SHP77 treated with DMSO at 0.1 percent for 48 hours (cell line): ENCODE data around the gene DLGAP4.

Experiments used
- DNase-seq: peaks from one replicate; lab custom pipeline; 2025; lab: John Stamatoyannopoulos, UW

The DLGAP4 gene

DNA sequence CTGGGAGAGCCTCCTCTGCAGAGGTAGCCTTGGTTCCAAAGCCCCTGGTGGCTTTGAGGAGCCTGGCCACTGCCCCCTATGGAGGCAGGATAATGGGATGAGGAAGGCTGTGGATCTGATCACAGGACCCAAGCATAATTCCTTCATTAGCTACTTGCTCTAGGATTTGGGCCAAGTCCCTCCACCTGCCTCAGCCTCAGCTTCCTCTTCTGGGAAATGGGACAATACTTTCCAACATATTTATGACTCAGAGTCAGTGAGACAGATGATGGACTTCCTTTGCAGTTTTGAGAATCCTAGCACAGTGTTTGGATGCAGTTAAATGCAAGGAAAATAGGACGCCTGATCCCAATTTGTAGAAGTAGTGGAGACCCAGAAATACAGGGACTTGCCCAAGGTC, 171.3 kb downstream of the DLGAP4 start:
- no peak for DNase-seq

DNA sequence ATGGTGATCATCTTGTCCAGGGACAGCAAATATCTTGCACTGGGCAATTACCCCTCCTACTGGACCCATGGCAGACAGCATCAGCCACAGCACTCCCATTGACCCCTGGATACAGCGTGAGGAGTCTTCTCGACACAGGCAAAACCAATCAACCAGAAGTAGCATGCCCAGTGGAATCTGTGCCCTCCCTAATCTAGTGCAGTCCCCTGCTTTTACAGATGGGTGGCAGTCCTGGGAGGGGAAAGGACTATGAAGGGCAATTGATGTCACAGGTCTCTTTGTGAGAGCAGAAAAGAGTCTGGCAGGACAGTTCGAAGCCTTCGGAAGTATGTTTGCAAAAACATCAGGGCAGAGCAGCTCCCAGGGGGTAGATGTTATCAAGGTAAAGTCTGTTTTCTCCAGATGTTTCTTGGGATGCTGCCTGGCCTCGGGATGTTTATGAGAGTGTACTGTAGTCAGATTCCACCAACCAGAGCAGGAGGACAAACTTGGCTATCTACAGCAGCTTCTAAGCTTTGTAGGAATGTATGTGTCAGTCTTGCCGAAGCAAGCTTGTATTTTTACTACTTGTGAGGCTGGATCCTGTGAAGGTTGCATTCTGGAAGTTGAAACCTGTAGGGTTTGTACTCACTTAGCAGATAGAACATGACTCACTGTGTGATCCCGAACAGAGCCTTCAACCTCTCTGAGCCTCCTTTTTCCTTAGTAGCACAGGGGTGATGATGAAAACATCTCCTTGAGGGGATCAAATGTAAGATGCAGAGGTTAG, 172.2 kb downstream of the DLGAP4 start:
- no peak for DNase-seq

DNA sequence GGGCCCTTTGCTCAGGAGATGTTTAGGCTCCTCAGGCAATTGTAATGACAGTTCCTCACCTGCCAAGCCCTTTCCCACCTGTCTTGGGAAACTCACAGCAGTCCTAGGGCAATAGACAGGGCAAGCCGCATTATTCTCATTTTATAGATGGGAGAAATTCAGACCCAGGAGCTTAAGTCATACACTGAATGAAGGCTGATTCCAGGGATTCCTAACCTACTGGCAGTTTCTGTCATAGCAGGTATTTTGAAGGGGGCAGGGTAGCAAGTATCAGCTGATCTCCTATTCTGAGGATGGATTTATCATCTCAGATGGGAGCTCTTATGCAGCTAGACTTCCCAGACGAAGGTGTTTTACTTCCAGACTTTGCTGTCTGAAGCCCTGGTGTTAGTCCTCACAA, 173.8 kb downstream of the DLGAP4 start:
- no peak for DNase-seq

DNA sequence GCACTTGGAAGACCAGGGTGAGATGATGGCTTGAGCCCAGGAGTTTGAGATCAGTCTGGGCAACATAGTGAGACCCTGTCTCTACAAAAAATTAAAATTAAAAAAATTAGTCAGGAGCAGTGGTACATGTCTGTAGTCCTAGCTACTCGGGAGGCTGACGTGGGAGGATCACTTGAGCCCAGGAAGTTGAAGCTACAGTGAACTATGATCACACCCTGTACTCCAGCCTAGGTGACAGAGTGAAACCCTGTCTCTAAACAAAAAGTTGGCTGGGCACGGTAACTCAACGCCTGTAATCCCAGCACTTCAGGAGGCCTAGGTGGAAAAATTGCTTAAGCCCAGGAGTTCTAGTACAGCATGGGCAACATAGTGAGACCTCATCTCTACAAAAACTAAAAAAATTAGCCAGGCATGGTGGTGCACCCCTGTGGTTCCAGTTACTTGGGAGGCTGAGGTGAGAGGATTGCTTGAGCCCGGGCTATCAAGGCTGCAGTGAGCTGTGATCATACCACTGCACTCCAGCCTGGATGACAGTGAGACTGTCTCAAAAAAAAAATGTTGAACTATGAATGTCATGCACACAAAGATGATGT, 174.4 kb downstream of the DLGAP4 start:
- no peak for DNase-seq

DNA sequence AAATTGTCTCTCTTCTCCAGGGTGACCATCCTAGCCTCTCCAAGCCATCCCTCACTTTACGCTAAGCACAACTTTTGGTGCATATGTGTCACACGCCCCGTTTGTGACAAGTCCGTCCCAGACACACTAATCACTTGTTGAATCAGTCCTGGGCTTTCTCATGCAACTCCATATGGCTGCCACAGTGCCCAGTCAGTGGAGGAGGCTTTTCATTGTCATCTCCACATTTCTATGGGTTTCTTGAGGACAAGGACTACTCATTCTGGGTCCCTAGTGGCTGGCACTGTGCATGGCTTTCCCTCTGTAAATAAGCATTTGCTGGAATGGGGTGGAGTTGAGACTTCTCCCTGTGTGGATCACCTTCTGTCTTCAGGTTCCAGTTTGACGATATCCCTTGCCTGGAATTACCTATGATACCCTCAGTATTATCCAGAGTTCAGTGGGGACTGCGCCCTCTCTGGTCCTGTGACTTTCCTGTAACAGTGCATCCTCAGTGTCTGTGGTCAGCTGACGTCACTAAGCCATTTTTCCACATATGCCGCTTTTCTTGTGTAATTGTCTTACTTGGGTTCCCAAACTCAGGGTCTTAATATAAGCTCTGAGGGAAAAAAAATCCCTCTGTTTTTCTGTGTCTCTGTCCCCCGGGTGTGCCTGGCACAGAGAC, 175.4 kb downstream of the DLGAP4 start:
- DNase-seq = peak; percentile 79

DNA sequence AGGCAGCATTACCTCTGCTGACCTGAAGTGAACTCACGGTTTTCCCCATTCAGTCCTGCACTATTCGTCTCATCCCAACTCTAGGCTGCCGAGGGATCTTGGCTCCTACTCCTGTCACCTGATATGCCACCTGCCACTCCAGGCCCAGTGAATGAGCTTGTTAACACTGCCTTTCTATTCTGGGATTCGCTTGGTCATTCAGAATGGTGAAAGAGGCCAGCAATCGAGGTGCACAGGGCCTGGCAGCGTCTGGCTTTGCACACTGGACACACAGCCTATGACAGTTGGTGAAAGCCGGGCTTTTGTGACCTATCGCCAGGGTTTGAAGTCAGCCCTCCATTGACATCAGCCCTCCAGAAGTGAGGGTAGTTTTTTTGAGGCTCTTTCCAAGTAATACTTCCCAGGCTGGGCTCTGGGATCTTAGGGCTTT, 175.9 kb downstream of the DLGAP4 start:
- peak; percentile 93 for DNase-seq

DNA sequence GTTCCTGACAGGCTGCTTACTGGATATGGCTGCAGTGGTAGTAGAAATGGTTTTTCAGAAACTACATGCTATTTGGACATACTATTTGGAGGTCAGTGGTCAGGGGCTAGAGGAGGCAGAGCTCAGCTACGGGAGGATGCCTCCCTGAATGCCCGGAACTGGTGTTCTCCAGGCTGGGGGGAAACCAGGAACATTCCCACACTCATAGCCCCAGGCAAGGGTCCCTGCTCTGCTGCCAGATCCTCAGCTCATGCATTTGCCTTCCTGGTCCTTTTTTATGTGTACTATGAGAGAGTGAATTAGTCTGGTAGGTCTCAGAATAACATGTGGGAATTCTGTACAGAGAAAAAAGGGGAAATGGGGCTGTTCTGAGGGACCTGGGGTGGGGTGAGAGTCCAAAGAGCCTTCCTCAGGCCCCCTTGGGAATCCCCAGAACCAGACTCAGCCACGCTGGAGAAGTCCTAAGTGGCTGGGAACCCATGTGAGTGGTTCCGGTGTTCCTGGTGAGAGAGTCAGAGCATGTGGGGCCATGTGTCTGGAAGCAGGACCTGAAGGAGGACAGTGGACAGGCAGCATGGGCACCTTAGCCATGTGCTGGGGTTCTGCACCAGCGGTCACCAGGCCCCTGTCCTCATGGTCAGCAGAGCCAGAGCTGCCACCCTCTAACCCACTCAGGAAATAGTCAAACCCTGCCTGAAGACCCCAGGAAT, 177.2 kb downstream of the DLGAP4 start:
- no peak for DNase-seq

DNA sequence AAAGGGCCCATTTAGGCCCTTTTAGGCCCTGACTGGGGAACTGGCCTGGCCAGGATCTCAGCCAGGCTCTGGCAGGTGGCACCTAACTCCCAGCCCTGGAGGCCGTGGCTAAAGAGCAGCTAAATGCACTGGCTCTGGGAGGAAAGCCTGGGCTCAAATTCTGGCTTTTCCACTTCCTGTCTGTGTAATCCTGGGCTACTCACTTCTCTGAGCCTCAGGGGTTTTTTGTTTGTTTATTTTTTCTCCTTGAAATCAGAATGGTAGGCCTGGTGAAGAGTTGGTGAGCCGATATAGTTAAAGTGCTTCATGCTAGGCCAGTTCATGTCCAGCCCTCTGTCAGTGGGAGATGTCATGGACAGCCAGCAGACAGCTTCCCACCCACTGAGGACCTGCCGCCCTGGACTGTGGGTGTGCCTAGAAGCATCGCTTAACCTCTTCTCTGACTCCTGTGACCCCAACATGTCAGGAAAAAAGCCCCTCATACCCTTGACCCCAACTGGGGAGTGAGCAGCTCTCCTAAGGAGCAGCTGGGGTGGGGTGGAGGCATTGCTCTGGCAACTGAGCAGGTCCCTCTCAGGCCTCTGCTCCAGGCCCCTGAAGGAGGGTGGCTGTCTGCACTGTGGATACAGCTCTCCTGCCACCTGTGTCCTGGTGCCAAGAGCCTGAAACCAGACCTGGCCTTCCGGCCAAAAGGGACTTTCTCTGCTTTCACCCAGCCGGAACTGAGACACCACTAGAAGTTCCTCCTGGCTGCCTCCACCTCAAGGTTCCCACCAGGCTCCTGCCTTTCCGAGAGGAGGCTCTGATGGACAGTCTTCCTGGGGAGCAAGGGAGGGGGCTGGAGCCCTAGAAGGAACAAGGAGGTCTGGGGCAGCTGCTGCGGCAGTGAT, 178.0 kb downstream of the DLGAP4 start:
- no peak for DNase-seq

DNA sequence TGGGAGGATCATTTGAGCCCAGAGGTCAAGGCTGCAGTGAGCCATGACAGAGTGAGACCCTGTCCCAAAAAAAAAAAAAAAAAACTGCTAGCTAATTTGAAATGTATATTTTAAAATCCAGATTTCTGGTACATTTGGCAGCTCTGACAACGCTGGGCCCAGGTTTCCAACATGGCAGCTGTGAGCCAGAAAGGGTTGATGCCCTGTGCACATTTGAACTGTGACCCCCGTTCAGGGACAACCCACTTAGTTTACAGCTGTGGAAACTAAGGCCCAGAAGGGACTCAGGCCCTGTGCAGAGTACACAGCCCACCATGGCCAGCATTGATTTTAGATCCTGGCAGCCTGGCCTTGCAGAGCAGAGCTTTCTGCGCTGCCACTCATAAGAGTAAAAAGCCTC, 179.1 kb downstream of the DLGAP4 start:
- no peak for DNase-seq

DNA sequence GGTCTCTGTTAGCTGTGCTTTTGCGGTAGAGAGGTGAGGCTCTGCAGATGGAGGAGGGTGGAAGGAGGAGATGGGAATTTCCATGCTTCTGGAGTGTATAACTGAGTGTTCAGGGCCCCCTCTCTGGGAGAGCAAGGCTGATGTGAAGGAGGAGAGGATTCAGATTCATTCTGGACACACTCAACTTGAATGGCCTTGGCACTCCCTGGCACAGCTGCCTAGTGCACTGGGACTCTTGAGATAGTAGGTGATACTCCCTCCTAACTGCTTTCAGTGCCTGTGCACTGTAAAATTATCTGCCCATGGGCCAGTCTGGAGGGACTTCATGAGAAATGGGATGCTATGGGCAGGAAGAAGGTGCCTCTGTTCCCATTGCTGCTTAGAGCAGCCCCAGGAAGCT, 180.9 kb downstream of the DLGAP4 start:
- DNase-seq = no peak

DNA sequence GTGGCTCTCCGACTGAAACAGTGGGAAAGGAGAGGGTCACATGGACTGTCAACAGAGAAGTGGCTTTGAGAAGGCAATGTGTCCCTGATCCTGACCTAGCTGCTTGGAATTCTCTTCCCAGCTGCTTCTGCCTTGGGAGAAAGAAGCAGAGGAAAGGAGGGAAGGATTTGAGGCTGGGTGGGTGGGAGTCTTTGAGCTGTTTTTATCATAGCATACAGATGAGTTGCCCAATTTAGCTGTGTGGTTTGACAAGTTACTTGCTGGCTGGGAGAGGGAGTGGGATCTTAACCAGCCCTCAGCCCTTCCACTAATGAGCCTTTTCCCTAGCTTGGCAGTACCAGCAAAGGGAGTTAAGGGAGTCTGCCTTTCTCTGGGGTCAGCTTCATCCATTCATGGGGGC, 184.1 kb downstream of the DLGAP4 start:
- DNase-seq = no peak

DNA sequence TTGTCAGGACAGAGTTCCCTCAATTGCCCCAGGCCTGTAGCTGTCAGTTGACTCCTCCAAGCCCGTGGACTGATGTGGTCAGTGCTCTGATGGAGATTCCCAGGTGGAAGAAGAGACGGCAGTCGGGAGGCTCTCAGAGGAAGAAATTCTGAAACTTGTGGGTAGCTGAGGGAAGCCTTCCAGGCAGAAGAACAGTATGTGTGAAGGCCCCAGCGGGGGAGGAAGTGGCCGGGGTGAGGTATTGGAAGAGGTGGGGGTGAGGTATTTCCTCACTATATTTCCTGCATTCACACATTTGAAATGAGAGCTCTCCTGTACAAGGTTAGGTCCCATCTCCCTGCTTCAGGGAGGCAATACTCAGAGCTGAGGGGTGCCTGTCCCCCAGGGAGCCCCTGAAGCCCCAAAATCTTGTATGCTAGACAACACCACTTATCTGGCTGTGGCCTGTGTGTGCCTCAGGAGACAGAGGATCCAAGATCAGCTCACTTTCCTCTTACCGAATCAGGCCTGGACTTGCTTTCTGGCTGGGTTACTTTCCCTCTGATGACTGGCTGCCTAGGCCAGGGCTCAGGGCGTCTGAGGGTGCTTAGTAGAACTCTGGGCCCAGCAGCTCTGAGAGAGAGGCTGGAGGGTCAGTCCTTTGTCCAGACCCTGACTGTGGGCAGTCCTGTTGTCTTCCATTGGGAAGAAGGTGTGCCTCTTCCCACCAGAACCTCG, 185.9 kb downstream of the DLGAP4 start:
- DNase-seq = no peak

DNA sequence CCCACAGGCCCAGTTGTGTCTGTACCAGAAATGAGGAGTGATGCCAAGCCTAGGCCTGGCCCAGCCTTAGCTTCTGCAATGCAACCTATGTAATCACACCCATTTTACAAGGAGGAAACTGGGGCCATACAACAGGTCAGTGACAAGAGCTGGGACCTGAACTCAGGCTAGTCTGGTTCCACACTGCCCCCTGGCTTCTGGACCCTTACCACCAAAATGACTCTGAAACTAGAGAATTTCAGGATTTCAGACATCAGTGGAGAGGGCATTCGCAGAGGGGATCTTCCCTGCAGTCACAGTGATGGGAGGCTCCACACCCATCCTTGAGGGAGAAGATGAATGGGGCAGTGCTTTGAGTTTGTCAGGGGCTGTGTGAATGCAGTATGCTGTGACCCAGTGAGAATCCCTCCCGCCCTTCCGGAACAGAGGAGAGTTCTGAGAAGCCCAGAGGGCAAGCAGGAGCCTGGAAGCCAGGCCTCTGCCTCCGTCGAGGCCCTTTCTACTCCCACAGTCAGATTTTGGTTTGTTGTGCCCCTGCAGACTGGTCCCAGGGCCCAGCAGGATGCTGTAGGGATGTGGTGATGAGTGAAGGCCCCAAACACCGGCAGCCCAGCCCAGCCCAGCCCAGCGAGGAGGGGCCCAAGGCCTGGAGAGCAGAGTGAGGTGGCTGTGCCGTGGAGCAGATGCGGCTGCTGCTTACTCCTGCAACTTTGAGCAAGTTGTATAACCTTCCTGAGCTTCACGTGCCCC, 187.1 kb downstream of the DLGAP4 start:
- DNase-seq = no peak

DNA sequence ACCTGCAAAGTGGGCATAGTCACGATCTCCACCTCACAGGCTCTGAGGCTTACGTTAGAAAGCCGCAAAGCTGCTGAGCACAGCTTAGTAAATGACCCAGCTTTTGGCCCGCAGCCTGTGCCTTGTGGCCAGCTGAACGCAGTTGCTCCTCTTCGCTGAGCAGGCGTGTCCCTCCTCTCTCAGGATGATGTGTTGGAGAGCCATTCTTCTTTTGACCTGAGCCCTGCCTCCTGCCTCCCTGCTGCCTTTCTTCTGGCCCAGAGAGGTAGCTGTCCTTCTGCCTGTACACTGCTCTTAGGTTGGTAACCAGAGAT, 187.6 kb downstream of the DLGAP4 start:
- DNase-seq = no peak

DNA sequence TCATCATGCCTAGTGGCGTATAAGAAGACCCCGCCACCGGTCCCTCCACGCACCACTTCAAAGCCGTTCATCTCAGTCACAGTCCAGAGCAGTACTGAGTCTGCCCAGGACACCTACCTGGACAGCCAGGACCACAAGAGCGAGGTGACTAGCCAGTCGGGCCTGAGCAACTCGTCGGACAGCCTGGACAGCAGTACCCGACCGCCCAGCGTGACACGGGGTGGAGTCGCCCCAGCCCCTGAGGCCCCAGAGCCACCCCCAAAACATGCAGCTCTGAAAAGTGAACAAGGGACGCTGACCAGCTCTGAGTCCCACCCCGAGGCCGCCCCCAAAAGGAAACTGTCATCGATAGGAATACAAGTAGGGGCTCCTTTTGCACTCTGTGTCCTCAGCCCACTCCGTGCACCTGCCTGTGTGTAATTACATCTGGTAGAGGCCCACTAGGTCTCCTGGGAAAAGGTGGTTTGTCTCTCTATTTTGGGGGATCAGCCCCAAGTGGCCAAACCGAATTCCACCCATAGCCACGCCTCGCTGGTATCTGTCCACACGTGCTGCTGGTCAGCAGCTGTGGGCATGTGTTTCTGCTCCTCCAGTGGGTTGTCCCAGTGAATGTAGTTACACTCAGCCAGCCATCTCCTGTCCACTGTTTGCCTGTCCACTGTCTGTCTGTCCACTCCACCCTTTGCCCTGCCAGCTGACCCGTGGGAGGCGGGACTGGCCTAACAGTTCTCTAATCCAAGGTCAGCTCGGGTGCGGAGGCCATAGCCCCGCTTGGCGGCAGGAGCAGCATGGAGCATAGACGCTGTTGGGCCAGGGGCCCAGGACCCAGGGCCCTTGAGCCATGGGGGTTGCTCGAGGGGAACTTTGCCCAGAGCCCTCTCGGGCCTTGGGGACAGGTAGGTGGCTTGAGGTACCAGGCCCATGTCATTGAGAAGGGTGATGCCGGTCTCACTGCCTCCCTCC, 190.8 kb downstream of the DLGAP4 start:
- DNase-seq = no peak

DNA sequence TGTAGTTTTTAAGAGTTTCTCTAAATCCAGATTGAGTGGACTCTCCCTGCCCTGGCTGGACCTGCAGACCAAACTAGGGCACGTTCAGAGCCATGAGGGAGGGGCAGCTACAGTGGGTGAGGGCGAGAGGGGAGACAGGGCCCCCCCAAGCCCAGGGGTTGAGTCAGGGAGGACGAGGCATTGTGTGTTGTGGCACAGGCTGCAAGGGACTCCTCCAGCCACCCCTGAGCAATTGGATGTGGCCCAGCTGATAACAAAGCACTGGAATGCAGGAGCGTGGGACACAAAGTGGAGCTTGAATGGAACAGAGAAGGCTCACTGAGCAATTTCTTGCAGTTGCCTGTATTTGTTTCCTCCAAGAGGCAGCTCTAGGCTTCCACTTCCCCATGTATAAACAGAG, 191.7 kb downstream of the DLGAP4 start:
- no peak for DNase-seq

DNA sequence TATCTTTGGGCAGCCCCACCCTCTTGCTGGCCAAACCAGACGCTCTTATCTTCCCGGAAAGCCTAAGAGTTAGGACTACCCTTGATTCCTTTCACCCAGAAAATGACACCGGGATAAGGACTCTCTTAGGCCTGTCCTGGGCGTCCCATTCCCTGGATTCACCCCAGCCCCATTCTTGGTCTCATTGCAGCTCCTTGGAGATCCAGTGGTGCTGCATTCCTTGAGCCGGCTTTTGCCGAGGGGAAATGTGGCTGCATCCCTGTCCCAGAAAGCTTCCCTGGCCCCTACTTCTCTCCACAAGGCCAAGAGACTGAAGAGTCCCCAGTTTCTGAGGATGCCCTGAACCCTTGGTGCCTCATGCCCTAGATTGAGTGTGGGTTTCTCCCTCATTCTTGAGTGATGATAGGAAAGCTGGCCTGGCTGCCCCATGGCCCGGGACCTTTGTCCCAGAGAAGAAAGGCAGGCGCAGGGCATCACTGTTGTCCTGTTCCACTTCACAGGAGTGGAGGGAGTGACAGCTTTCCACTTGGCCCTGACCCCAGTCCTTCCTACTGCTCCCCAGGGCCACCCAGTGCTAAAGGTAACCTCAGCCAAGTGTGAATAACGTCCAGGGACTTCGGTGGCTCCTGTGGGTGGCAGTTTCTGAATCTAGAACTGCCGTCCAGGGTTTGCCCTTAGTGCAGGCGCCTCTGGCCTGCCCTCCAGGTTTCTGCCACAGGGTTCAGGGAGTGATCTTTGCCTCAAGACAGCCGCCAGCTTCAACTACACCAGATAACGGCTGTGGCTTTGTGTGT, 192.4 kb downstream of the DLGAP4 start:
- no peak for DNase-seq

DNA sequence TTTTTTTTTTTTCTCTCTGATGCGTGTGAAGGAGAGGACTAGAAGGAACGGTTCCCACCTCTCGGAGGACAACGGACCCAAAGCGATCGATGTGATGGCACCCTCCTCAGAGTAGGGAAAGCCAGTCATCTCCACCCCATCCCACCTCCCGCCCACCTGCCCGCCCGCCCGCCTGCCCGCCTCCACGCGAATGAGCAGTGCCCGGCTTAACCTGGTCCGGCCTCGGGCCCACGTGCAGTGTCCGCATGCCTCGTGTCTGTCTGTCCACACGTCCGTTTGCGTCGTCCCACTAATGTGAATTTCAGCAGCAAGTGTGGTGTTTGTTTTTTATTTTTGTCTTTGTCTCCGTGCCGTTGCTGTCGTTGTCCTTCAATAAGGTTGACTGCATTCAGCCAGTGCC, 193.1 kb downstream of the DLGAP4 start:
- no peak for DNase-seq
